Erythroblast (primary cell): ENCODE data around the gene SNX32.

ENCODE experiments used
- GATA1 ChIP-seq: IDR thresholded peaks from 2 replicates; pipeline ENCODE4 v1.6.1; 2011; ENCODE audit warnings: low read depth, mild to moderate bottlenecking, control low read depth, low read length, moderate library complexity
- POLR2A ChIP-seq: IDR thresholded peaks from 2 replicates; pipeline ENCODE4 v1.6.1; 2011; ENCODE audit warnings: mild to moderate bottlenecking, low read length

DNA sequence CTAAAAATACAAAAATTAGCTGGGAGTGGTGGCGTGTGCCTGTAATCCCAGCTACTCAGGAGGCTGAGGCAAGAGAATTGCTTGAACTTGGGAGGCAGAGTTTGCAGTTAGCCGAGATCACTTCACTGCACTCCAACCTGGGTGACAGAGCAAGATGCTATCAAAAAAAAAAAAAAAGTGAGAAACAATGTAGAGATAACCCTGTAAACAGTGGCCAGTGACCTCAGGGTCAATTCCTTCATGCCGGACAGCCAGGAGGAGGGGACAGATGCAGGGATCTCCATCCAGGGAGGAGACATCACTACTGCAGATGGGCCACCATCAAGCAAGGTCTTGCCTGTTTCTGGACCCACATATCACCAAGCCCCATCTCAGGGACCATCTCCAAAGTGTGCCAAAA is 14.0 kb downstream of the SNX32 start:
- TF ChIP-seq POLR2A (no peak), GATA1 (no peak)
